Thyroid gland (tissue), 4 donors: ENCODE results near the gene TTC34.

Source experiments
- CTCF ChIP-seq, 6 experiments: fragments of 200-600 bp in 3 of 6; fragments of 450-650 bp in 3 of 6; sonication (generic) in 3 of 6; IDR thresholded peaks; one replicate each; pipeline ENCODE4 v1.5.1; 2016 to 2019; ENCODE audit warnings: antibody characterized with exemption in 6 of 6, mild to moderate bottlenecking in 2 of 6, inconsistent platforms in 1 of 6, moderate library complexity in 1 of 6
- POLR2A ChIP-seq, 2 donors: fragments of 450-650 bp; IDR thresholded peaks; one replicate each; pipeline ENCODE4 v1.6.1; 2017; ENCODE audit warnings: antibody characterized with exemption in 2 of 2, mild to moderate bottlenecking in 2 of 2, moderate library complexity in 1 of 2

- TF ChIP-seq CTCF (IDR thresholded peaks at IDR 0.05): no peak
- TF ChIP-seq POLR2A (IDR thresholded peaks at IDR 0.05): no peak
These were observed 155.7 kb downstream of the TTC34 start for GRCh38 chr1:2645776-2646175.
